Stimulated activated naive CD4-positive, alpha-beta T cell (primary cell): Measurements from ENCODE around the gene NR4A3.

Experiments
- DNase-seq, 6 experiments: peaks; one replicate each; lab custom pipeline; 2025; lab: John Stamatoyannopoulos, UW

Gene NR4A3

GRCh38 chr9:99814359-99814758 lies 7.3 kb upstream of the NR4A3 start:
- DNase-seq = no peak

GRCh38 chr9:99816392-99816791 lies 5.3 kb upstream of the NR4A3 start:
- DNase-seq = no peak

DNA sequence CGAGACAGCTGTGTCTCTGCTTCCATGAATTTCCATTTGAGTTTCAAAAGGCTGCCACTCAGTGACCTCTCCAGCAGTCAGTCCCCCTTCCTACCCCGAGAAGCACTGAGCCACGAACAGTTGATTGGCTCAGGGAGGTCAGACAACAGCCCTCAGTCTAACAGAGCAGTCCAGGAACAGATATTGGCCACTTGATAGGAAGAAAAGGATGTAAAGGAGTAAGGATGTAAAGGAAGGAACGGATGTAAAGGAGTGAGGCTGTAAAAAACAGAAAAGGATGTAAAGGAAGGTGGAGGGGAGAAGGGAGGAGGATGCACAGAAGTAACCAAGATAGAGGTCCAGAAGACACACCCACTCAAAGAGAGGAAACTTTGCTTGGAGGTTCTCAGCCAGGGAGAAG lies 3.2 kb upstream of the NR4A3 start:
- DNase-seq = no peak

GRCh38 chr9:99819123-99819855 lies 2.4 kb upstream of the NR4A3 start:
- peak; percentile 90 to 97 (median 94) for DNase-seq

DNA sequence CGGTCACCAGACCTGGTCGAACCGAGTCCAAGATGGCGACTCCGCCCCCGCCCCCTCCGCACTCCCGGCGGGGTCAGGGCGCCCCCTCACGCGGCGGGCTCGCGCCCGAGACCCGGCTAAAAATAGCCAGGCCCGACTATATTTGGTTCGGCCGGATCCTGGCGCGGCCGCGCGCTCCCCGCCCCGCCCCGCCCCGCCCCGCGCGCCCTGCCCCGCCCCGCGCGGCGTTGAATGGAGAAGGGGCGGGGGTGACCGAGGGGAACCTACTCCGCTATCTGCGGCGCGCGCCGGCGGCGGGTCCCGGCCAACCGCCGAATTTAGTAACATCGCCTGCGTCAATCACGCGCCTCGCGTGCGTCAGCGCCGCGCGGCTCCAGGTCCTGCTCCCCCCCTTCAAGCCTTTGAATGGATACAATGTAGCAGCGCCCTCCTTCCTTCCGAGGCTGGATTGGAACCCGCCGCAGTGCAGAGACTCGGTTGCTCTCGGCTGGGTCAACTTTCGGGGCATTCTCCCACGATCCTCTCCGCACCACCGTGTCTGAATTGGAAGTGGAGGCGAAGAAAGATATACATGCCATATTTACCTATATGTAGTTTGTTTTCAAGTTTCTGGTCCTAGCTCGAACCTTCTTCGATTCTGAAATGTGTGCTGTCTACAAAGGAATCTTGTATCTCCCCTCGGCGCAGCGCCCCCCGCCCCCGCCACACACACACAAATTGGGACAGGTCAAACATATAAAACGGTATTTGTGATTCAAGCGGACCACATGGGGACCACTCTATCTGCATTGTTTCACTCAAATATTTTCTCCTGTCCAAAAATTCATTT lies 1.6 kb upstream of the NR4A3 start:
- DNase-seq = peak; percentile 91 to 97 (median 94)

DNA sequence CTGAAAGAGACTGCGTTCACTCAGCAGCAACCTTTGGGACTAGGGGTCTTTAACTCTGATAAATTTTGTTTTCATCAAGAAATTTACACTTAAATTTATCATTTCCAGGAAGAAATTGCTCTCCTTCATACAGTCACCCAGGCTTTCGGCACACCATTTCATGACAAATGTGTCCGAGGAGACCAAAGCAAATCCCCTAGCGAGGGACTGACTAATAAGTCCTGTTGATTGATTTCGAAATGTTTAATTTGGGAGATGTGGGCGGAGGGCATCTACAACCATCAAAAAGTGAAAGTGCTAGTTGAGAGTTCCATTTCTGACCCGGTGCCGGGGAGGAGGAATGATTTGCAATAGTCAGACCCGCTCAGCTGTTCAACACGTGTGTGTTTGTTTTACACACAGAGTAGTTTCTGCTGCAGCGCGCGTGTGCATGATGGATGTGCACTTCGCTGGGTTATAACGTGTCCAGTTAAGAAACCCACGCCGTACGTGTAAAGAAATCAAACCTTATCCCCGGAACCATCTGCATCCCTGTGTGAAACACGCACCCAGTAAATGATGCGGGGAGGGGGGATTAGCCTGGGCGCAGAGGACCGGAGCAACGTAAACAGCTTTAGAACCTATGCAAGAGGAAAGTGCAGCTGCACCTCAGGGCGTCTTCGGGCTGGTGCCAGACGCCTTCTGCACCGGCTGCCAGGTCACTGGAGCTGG lies 845 bp upstream of the NR4A3 start:
- peak in 5 of 6 experiments; percentile 27 to 83 (median 71) for DNase-seq

DNA sequence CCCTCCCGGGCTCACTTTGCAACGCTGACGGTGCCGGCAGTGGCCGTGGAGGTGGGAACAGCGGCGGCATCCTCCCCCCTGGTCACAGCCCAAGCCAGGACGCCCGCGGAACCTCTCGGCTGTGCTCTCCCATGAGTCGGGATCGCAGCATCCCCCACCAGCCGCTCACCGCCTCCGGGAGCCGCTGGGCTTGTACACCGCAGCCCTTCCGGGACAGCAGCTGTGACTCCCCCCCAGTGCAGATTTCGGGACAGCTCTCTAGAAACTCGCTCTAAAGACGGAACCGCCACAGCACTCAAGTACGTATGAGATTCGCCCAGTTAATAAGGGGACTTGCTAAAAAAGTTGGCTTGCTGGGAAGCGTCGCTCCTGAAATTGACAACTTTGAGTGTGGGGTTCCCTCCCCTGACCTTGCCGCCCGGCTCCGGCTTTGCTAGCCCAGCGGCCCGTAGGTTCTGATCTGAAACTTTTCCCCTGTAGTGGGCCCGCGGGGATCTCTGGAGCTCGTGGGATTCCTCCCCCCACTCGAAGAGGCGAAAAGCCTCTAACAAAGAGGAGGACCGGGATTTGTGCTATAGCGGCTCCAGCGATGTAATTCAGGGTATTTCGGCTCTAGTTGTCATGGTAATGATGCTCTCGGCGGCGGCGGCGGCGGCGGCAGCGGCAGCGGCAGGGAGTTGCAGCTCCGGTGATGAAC lies 572 bp downstream of the NR4A3 start:
- peak; percentile 42 to 74 (median 54) for DNase-seq

DNA sequence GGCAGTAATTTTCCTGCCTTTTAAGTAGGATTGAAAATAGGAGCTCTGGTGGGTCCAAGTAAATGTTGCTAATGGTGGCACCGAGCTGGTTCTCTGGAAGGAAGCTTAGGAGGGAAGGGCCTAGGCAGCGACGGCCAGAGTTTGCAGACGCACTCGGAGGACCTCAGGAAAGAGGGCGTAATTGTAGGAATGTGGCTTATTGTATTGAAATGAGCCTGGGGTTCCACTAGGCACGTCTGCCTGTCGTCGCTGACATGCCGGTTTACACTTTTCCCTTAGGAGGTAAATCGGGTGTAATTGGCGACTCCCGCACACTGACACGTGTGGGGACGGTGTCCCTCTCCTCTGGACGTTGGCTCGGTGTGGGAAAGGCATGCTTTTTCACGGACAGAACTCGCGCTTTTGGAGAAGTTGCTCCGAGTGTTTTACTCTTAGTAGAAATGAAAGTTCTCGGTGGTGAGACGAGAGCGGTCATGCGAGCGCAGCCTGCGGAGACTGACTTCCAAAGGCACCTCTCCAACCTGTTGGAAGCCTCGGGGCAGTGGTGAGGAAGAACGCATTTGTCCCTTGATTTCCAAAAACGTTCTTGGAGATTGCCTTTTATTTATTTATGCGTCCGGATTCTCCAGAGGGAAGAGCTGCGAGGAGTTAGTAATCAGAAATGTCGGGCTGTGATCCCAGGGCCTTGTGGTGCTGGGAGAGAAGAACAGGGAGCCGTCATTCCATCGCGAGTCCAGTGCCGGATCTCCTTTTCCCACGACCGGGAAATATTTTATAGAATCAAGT lies 1.3 kb downstream of the NR4A3 start:
- DNase-seq = peak in 2 of 6 experiments; percentile 34 to 52

GRCh38 chr9:99823681-99824377 lies 2.1 kb downstream of the NR4A3 start:
- DNase-seq = peak; percentile 14 to 71 (median 46)

GRCh38 chr9:99824378-99825171 lies 2.9 kb downstream of the NR4A3 start:
- peak; percentile 30 to 63 (median 50) for DNase-seq

DNA sequence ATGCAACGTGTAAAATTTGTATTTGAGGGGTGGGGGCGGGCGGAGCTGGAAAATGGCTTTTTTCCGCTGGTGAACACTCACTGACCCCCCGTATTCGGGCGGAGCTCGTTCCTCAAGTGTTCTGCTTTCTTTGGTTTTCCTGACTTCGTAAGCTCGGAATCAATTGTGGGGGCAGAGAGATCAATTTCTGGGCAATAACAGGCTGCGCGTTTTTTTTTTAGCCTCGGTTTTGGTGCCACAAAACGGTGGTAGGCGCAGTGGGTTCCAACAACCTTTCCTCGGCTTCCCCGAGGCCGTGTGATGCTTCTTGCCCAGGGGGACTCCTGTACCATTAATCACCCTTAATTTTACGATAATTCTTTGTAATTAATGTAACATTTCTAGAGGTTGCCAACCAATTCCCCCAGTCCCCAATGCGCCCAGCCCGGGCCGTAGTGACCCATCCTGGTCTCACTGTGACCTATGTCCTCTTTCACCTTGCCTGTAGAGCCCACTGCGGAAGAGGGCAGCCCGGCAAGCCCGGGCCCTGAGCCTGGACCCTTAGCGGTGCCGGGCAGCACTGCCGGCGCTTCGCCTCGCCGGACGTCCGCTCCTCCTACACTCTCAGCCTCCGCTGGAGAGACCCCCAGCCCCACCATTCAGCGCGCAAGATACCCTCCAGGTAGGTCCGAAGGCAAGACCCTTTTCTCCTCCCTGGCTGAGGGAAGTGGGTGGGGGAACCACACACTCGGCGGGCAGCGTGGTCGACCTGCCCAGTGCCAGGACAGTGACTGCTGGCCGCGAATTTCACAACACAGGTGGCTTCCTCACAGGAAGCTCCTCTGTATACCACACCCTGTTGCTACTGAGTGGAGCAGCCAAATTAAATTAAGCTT lies 3.7 kb downstream of the NR4A3 start:
- peak in 4 of 6 experiments; percentile 7 to 19 (median 8) for DNase-seq

GRCh38 chr9:99826579-99826978 lies 4.9 kb downstream of the NR4A3 start:
- no peak for DNase-seq

- no peak for DNase-seq
Measured at GRCh38 chr9:99827244-99827643, 5.6 kb downstream of the NR4A3 start.

- no peak for DNase-seq
Measured at GRCh38 chr9:99828054-99828416, 6.3 kb downstream of the NR4A3 start.

DNA sequence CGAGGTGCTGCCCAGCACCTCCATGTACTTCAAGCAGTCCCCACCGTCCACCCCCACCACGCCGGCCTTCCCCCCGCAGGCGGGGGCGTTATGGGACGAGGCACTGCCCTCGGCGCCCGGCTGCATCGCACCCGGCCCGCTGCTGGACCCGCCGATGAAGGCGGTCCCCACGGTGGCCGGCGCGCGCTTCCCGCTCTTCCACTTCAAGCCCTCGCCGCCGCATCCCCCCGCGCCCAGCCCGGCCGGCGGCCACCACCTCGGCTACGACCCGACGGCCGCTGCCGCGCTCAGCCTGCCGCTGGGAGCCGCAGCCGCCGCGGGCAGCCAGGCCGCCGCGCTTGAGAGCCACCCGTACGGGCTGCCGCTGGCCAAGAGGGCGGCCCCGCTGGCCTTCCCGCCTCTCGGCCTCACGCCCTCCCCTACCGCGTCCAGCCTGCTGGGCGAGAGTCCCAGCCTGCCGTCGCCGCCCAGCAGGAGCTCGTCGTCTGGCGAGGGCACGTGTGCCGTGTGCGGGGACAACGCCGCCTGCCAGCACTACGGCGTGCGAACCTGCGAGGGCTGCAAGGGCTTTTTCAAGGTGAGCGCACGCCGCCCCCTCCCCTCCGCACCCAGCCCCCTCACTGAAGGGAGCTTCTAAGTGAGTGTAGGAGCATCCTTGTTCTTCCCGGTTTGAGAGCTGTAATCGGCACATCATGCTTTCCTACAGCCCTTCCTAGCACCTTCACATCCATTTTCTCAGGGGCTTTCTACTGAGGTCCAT lies 6.9 kb downstream of the NR4A3 start:
- no peak for DNase-seq

DNA sequence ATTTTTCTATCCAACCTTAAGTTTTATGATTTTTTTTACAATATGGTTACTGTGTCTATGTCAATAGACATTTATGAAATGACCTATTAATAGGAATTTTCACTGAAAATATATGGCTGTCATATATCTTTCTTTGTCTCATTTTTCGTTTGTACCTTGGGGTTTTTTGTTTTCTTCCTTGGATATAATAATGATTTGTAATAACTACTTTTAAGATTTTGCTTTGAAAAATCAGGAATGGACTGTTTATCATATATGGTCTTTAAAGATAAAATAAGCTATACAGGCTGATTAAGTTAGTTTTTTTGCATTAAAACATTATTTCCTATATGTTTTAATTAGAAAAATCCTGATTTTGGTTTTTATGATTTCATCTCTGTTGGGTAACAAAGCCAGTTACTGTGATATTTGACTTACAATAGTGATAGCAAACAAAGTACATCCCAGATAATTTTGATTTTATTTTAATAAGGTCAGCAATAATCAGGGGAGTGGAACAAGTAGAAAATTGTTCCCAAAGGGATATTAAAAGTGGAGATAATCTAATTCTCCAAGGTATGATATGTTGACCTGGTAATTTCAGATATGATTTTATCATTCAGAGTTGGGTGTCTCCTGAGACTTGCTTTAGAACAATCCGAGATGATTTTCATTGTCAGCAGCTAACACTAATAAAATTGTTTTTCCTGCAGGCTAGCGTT lies 10.3 kb downstream of the NR4A3 start:
- no peak for DNase-seq

GRCh38 chr9:99832558-99832864 lies 10.8 kb downstream of the NR4A3 start:
- DNase-seq = no peak

- DNase-seq = no peak
Measured at GRCh38 chr9:99833735-99834134, 12.1 kb downstream of the NR4A3 start.
